GM11168 (cell line): ENCODE data around the gene CPLANE1.
"Not testable (repeated sequence)": the region's sequence is repeated elsewhere in the genome, so short reads cannot be mapped to it uniquely, and the experiment has no call there.

Experiments used
- in situ Hi-C: fragments of 300-500 bp; cut with MboI; formaldehyde crosslinking; loops from one replicate; pipeline ENCODE4 v1.12.0; 2022; ENCODE audit warnings: low sequenced_read_pairs; ENCODE audit not compliant: unreplicated experiment

The CPLANE1 gene

DNA sequence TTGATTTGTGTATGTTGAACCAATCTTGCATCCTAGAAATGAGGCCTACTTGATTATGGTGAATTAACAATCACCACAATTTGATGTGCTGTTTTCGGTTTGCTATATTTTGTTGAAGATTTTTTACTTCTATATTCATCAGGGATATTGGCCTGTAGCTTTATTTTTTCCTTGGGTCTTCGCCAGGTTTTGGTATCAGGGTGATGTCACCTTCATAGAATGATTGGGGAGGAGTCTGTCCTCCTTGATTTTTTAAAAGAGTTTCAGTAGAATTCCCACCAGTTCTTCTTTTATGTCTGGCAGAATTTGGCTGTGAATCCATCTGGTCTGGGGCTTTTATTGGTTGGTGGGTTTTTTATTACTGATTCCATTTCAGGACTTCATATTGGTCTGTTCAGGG lies 115.2 kb downstream of the CPLANE1 start:
- in situ Hi-C loops = no loop called here

GRCh38 chr5:37132646-37133045 lies 116.5 kb downstream of the CPLANE1 start:
- in situ Hi-C loops = no loop called here

DNA sequence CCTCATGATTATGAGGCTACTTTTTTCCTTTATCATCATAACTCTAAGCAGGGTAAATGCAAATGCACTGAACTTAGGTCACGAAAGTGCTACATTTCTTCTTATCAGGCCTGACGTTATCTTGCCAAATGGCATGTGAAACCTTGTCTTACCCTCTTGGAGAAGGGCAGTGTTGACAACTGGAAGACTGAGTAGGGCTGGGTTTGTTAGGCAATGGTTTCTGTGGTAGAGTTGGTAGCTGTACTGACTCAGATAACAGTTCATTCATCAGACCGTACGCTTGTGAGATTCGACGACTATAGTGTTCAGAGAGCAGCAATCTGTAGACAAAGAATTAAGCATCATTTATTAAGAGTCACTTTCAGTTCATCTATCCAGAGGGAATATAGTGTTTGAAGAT lies 127.7 kb downstream of the CPLANE1 start:
- in situ Hi-C loops = no loop called here

DNA sequence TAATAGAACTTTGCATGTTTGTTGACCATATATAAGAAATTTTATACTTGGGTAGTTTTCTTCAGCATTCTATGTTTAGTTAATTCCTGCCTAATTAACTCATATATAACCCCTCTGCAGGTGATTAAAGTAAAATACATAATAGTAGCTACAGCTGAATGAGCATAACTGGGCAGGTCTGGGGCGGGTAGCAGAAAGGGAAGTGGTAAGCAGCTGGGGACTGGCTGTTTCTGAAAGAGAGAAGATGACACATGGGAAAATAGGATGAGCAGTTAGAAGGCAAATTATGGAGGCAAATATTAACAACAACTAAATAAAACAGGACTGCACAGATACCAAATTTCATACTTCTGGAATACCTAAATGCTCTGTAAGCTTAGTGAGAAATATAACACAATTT lies 128.1 kb downstream of the CPLANE1 start:
- in situ Hi-C loops = no loop called here

DNA sequence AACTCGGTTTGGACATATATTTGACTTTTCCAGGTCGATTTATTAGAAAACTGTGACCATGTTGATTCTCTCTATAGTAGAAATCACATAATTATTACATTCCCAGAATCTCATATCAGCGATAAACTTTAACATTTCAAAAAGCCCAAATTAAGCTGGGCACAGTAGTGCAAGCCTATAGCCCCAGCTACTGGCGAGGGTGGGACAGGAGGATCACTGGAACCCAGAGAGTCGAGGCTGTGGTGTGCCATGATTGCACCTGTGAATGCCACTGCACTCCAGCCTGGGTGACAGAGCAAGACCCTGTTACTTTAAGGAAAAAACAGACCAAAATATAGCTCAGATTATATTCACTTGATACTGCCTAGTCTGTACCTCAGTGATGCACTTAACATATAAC lies 128.9 kb downstream of the CPLANE1 start:
- in situ Hi-C loops = no loop called here

GRCh38 chr5:37116359-37116758 lies 132.8 kb downstream of the CPLANE1 start:
- in situ Hi-C loops = no loop called here

- in situ Hi-C loops = no loop called here
Measured at GRCh38 chr5:37112383-37112991, 136.7 kb downstream of the CPLANE1 start.

DNA sequence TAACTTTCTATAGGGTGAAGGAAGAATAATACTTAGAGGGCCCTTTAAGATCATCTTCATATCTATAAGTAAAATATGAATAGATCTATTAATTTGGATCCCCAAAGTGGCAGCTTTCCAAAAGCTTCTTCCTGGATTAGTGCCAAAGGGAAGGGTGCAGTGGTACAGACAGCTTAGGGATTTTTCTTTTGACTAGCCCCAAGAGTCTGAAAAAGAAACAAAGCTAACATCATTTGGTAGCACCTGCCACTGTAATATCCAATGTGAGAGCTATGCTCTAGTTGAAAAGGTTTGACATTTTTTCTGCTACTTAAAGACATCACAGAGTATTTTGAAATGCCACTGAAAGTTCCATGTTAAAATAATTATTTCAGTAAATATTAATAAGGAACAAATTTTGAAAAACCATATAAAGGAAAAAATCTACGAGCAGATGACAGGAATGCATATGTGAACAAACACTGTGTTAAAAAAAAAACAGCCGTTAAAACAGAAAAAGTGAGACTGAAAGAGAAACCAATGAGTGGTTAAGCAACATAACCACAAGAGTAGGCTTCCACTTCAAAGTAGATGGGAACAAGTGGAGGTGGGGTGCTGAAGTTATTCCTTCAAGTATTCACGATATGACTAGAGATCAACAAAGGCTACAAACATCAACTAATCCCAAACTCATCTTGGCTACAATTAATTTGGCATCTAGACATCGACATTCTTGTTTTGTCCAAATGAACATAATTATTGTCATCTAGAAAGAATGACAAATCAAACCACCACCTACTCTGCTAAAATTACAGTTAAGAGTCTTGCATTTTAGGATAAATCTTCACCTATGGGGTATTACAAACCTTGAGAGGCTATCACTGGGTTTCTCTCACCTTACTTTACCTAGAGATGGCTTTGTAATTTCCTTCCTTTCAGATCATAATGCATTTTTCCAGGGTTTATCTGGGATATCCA lies 137.5 kb downstream of the CPLANE1 start:
- in situ Hi-C loops = no loop called here

- in situ Hi-C loops = no loop called here
Measured at GRCh38 chr5:37110135-37110534, 139.0 kb downstream of the CPLANE1 start.

GRCh38 chr5:37109338-37109737 lies 139.8 kb downstream of the CPLANE1 start:
- in situ Hi-C loops = no loop called here

GRCh38 chr5:37103302-37103701 lies 145.9 kb downstream of the CPLANE1 start:
- in situ Hi-C loops = no loop called here

GRCh38 chr5:37099267-37099666 lies 149.9 kb downstream of the CPLANE1 start:
- in situ Hi-C loops = not testable (repeated sequence)

GRCh38 chr5:37093795-37094194 lies 155.4 kb downstream of the CPLANE1 start:
- in situ Hi-C loops = not testable (repeated sequence)

DNA sequence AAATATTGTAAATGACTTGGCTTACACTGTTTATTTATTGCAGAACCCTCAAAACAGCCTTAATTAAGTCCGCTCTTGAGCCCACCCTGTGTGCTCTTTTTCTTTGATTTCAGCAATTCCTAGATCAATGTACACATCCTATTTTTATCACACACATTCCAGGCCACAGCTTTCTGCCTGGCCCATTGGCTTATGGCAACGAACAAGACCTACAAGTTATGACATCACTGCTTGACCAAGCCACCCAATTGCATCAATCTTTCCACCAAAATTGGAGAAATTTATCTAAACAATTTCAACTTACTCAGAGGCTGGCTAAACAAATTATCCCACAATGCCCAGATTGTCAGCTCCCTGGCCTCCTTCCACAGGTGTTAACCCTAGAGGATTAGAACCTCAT lies 158.4 kb downstream of the CPLANE1 start:
- in situ Hi-C loops = no loop called here

DNA sequence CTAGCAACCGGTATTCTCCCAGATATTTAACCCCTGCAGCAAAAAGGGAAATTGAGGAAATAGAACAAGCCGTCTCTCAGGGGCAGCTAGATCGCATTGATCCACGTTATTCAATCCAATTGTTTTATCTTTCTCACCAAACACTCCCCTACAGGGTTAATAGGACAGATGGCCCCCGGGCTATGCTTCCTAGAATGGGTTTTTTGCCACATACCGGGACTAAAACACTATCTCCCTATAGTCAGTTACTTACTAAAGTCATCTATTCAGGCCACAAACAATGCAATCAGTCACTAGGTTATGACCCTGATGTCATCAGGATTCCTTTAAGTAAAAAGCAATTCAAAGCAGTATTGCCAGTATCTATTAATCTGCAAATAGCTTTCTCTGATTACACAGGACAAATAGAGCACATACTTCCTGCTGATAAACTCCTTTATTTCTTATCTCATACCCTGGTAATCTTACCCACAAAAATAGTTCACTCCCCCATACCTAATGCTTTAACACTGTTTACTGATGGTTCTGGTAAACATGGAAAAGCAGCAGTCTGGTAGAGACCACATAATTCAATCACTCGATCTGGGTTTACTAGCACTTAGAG lies 159.0 kb downstream of the CPLANE1 start:
- in situ Hi-C loops = no loop called here

DNA sequence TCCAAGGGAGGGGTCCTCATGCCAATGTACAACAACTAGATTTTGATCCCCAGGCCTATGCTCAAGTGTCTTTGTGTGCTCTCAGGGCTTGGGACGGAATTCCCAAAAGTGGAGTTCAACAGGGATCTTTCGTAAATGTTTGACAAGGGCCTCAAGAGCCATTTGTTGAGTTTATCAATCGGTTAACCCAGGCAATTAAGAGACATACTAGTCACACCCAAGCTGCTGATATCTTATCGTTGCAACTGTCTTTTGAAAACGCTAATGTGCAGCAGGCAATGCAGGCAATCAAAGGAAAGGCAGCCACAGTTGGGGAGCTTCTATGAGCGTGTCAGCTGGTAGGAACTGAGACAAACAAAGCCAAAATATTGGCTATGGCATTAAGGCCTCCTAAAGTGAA lies 161.2 kb downstream of the CPLANE1 start:
- in situ Hi-C loops = no loop called here

DNA sequence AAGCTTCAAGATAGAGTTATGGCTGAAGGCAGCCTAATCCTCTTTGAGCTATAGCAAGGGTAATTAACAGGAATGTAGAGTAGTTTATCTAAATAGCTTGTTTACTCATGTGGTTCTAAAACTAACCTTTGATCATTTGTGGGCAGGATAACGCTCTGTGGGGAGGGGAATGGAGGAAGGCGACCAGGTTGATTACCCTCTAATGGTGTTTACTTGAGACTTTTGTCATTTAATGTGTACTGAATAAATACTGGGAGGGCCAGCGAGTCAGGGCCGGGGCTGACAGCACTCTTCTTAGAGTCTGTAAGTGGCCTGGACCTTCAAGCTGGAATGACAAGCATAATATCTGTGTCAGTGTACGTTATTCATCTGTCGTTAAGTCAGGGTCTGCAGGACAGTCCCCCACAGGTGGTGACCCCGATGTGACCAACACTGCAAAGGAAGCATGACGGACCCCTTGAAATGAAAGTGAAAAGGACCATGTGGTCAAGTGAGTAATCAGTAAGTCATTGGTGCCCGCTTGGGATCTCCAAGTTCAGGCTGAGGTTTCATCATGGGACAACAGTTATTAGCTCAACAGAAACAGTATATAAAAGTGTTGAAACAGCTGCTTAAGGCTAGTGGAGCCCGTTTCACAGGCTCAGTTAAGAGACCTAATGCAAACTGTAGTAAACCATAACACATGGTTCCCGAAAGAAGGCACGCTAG lies 162.6 kb downstream of the CPLANE1 start:
- in situ Hi-C loops = no loop called here

DNA sequence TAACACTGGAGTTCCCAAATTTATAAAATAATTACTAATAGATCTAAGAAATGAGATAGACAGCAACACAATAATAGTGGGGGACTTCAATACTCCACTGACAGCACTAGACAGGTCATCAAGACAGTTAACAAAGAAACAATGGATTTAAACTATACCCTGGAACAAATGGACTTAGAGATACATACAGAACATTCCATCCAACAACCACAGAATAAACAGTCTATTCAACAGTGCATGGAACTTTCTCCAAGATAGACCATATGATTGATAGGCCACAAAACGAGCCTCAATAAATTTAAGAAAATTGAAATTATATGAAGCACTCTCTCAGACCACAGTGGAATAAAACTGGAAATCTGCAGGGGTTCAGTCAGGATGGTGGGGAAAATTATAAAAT lies 163.2 kb downstream of the CPLANE1 start:
- in situ Hi-C loops = not testable (repeated sequence)

DNA sequence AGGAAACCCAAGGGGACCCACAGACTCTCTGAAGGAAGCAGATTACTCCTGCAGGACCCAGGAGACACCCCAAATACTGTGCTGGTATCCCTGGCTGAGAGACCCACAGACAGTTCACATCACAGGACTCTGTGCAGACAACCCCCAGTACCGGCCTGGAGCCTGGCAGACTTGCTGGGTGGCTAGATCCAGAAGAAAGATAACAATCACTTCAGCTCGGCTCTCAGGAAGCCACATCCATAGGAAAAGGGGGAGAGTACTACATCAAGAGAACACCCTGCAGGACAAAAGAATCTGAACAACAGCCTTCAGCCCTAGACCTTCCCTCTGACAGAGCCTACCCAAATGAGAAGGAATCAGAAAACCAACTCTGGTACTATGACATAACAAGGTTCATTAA lies 166.2 kb downstream of the CPLANE1 start:
- in situ Hi-C loops = not testable (repeated sequence)

DNA sequence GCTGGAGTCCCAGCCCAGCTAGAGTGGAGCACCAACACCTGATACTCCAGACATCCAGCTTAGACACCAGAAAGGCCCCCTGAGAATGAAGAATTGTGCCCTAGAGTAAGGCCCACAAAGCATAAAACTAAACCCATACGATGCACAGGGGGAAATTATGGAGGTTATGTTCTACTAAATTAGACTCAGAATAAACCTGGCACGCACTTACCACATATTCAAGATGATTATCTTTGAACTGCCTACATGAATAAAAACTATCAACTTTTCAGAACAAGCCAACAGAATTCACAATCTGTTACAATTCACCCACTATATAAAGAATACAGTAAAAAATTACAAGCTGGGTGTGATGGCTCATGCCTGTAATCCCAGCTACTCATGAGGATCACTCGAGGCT lies 168.5 kb downstream of the CPLANE1 start:
- in situ Hi-C loops = no loop called here

- in situ Hi-C loops = no loop called here
Measured at GRCh38 chr5:37077146-37077545, 172.0 kb downstream of the CPLANE1 start.
